Fibroblast of lung (primary cell): Measurements from ENCODE around the gene BASP1. TPM values are rescaled to one million over a fixed set of nuclear protein-coding genes. Genes with fewer than 3 reads are reported as not detected.
"Not testable (repeated sequence)": the region's sequence is repeated elsewhere in the genome, so short reads cannot be mapped to it uniquely, and the experiment has no call there.

Source experiments
- DNase-seq, 2 donors: peaks; one replicate each; pipeline versions ENCODE4 v3.0.0 to v3.0.0-alpha.2; 2010; ENCODE audit warnings: low read depth in 2 of 2
- H2AFZ ChIP-seq: 2 replicates; pipeline ENCODE4 v1.5.1; 2012; ENCODE audit warnings: low read length, control low read depth, inconsistent platforms
- H3K27ac ChIP-seq: 2 replicates; pipeline ENCODE4 v1.5.1; 2011; ENCODE audit warnings: low read length, control low read depth; ENCODE audit not compliant: insufficient read depth
- H3K27me3 ChIP-seq: 2 replicates; pipeline ENCODE4 v1.5.1; 2011; ENCODE audit warnings: mild to moderate bottlenecking, low read length; ENCODE audit not compliant: control insufficient read depth, insufficient read depth
- H3K36me3 ChIP-seq: 2 replicates; pipeline ENCODE4 v1.5.1; 2011; ENCODE audit warnings: low read length; ENCODE audit not compliant: control insufficient read depth, insufficient read depth
- H3K4me1 ChIP-seq: 2 replicates; pipeline ENCODE4 v1.5.1; 2011; ENCODE audit warnings: low read length; ENCODE audit not compliant: control insufficient read depth, insufficient read depth; ENCODE audit errors: extremely low read depth
- H3K4me2 ChIP-seq: 2 replicates; pipeline ENCODE4 v1.5.1; 2011; ENCODE audit warnings: low read length, control low read depth; ENCODE audit not compliant: insufficient read depth; ENCODE audit errors: extremely low read depth
- H3K4me3 ChIP-seq, 4 experiments: fragments of 200-600 bp in 1 of 4; sonication (generic) in 1 of 4; replicated peaks in 1 of 4; 2 replicates each; pipeline ENCODE4 v1.5.1; 2011 to 2016; ENCODE audit warnings: low read length in 4 of 4, low read depth in 3 of 4, mild to moderate bottlenecking in 3 of 4, control low read depth in 2 of 4, inconsistent platforms in 1 of 4, mixed read lengths in 1 of 4; ENCODE audit not compliant: insufficient read depth in 1 of 4; ENCODE audit errors: control extremely low read depth in 1 of 4
- H3K79me2 ChIP-seq: 2 replicates; pipeline ENCODE4 v1.5.1; 2012; ENCODE audit warnings: mild to moderate bottlenecking, low read length, inconsistent platforms; ENCODE audit not compliant: control insufficient read depth, insufficient read depth
- H3K9ac ChIP-seq: 2 replicates; pipeline ENCODE4 v1.5.1; 2011; ENCODE audit warnings: mild to moderate bottlenecking, low read length, control low read depth; ENCODE audit not compliant: insufficient read depth
- H3K9me3 ChIP-seq: 2 replicates; pipeline ENCODE4 v1.5.1; 2012; ENCODE audit warnings: low read depth, low read length; ENCODE audit not compliant: control insufficient read depth, insufficient read depth
- H4K20me1 ChIP-seq: 2 replicates; pipeline ENCODE4 v1.5.1; 2011; ENCODE audit warnings: low read length; ENCODE audit not compliant: control insufficient read depth, insufficient read depth; ENCODE audit errors: extremely low read depth
- CTCF ChIP-seq, 2 donors: IDR thresholded peaks in 1 of 2; conservative IDR thresholded peaks in 1 of 2; 1 replicate in 1 of 2; 2 replicates in 1 of 2; pipeline ENCODE4 v1.5.1; 2011 to 2012; ENCODE audit warnings: low read length in 2 of 2, control low read depth in 1 of 2, inconsistent platforms in 1 of 2, low read depth in 1 of 2, mild to moderate bottlenecking in 1 of 2
- EZH2 ChIP-seq: IDR thresholded peaks from 2 replicates; pipeline ENCODE4 v1.5.1; 2012; ENCODE audit warnings: low read length, control low read depth, mild to moderate bottlenecking; ENCODE audit errors: missing control alignments
- polyA plus RNA-seq, 2 donors: library from polyadenylated mRNA; depleted of rRNA in 1 of 2; stranded (reverse) in 1 of 2; unstranded in 1 of 2; fragments of >200 nt; gene quantifications; 2 replicates each; pipeline ENCODE4 v1.2.1, GENCODE V29; 2011 to 2012; ENCODE audit warnings: missing spikeins in 1 of 2
- total RNA-seq: library from RNA; depleted of rRNA; stranded (reverse); fragments of >200 nt; gene quantifications from 2 replicates; pipeline ENCODE4 v1.2.1, GENCODE V29; 2014

BASP1 gene
- total and polyA plus RNA-seq, 2 donors (not counting 1 experiment from before 2014, with no cell fraction given): 186 to 248 TPM

- Histone ChIP-seq H3K27ac (no peak overlapping the region), H3K9ac (no peak overlapping the region), H3K4me1 (peaks cover 21% of the 10 kb centered on the region), H4K20me1 (no peaks in the 10 kb centered on the region), H3K27me3 (no peaks in the 10 kb centered on the region), H3K79me2 (no peaks in the 10 kb centered on the region), H2AFZ (peak overlapping the region; percentile 5), H3K4me3 (no peak overlapping the region), H3K9me3 (no peaks in the 10 kb centered on the region), H3K36me3 (no peaks in the 10 kb centered on the region), H3K4me2 (peak overlapping the region; percentile 63)
- no peak for TF ChIP-seq EZH2
- no peak for TF ChIP-seq CTCF (conservative IDR thresholded peaks at IDR 0.05 in 1 of 2, IDR thresholded peaks at IDR 0.05 in 1 of 2; ENCODE audit: low read depth in 1 of 2, low read length in 2 of 2)
- DNase-seq: peak; percentile 50 to 68
These were observed 99.6 kb downstream of the BASP1 start for GRCh38 chr5:17316970-17317459.

- Histone ChIP-seq H3K27ac (no peak overlapping the region), H3K9me3 (no peaks in the 10 kb centered on the region), H3K4me3 (no peak overlapping the region), H3K79me2 (no peaks in the 10 kb centered on the region), H2AFZ (no peak overlapping the region), H3K4me1 (peaks cover 21% of the 10 kb centered on the region), H3K36me3 (no peaks in the 10 kb centered on the region), H3K9ac (no peak overlapping the region), H4K20me1 (no peaks in the 10 kb centered on the region), H3K4me2 (no peak overlapping the region), H3K27me3 (no peaks in the 10 kb centered on the region)
- TF ChIP-seq EZH2 (no peak), CTCF (conservative IDR thresholded peaks at IDR 0.05 in 1 of 2, IDR thresholded peaks at IDR 0.05 in 1 of 2; ENCODE audit: low read depth in 1 of 2, low read length in 2 of 2) (no peak)
- DNase-seq: no peak
These were observed 100.0 kb downstream of the BASP1 start for GRCh38 chr5:17317473-17317872.

- not testable (repeated sequence) for H3K27ac ChIP-seq, H3K79me2 ChIP-seq, H3K4me3 ChIP-seq, H3K36me3 ChIP-seq, H2AFZ ChIP-seq, H3K9me3 ChIP-seq, DNase-seq, H4K20me1 ChIP-seq, H3K27me3 ChIP-seq, H3K9ac ChIP-seq, H3K4me2 ChIP-seq
- peaks cover 21% of the 10 kb centered on the region for H3K4me1 ChIP-seq
These were observed 101.7 kb downstream of the BASP1 start for GRCh38 chr5:17319095-17319494.
